Inflammatory macrophage (primary cell): Measurements from ENCODE around the gene PREX1.
"Not testable (repeated sequence)": the region's sequence is repeated elsewhere in the genome, so short reads cannot be mapped to it uniquely, and the experiment has no call there.

Source experiments
- DNase-seq, 2 donors: peaks; one replicate each; pipeline ENCODE4 v3.0.0-alpha.2; 2020 to 2022
- total RNA-seq, 18 experiments: gene quantifications; one replicate each; lab custom pipeline; 2026; ENCODE audit warnings: mixed read lengths in 6 of 18, inconsistent platforms in 2 of 18; lab: John Stamatoyannopoulos, UW

PREX1 gene, protein sequence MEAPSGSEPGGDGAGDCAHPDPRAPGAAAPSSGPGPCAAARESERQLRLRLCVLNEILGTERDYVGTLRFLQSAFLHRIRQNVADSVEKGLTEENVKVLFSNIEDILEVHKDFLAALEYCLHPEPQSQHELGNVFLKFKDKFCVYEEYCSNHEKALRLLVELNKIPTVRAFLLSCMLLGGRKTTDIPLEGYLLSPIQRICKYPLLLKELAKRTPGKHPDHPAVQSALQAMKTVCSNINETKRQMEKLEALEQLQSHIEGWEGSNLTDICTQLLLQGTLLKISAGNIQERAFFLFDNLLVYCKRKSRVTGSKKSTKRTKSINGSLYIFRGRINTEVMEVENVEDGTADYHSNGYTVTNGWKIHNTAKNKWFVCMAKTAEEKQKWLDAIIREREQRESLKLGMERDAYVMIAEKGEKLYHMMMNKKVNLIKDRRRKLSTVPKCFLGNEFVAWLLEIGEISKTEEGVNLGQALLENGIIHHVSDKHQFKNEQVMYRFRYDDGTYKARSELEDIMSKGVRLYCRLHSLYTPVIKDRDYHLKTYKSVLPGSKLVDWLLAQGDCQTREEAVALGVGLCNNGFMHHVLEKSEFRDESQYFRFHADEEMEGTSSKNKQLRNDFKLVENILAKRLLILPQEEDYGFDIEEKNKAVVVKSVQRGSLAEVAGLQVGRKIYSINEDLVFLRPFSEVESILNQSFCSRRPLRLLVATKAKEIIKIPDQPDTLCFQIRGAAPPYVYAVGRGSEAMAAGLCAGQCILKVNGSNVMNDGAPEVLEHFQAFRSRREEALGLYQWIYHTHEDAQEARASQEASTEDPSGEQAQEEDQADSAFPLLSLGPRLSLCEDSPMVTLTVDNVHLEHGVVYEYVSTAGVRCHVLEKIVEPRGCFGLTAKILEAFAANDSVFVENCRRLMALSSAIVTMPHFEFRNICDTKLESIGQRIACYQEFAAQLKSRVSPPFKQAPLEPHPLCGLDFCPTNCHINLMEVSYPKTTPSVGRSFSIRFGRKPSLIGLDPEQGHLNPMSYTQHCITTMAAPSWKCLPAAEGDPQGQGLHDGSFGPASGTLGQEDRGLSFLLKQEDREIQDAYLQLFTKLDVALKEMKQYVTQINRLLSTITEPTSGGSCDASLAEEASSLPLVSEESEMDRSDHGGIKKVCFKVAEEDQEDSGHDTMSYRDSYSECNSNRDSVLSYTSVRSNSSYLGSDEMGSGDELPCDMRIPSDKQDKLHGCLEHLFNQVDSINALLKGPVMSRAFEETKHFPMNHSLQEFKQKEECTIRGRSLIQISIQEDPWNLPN (N-terminal part only)
- total RNA-seq: 132 to 303 (median 169) reads per million in 18 experiments

DNA sequence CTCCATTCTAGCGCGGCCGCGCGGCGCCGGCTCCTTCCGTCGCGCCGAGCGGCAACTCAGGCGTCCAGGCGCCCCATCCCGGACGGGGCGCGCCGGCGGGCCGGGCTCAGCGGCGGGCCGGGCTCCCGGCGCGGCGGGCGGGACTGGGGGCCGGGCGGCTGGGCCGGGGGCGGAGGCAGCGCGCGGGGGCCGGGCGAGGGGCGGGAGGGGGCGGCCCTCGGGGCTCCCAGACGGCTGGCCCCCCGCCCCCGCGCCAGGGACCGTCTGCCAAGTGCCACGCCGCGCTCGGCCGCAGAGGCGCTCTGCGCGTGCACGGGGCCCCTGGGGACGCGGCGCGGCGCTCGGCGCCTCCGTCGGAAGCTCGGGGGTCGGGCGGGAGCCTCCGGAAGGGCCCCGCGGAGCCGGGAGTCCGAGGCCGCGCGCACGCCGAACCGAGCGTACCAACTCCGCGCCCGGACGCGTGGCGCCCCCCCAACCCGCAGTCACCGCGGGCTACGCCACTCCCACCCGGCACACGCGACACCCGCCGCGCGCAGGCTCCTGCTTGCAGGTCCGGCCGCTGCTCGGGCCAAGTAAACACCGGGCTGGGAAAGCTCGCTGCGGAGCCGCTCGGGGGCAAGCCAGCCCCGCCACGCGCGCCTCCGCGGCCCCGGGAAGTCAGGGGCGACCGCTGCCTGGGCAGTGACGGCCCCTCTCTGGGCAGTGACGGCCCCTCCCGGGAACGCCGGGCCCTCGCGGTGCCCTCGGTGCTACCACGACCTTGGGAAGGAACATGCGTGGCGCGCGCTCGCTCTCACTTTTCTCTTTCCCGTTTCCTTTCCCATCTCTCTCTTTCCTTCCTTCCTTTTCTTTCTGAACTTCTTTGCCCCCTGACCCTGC lies at the start of gene PREX1:
TSS of gene PREX1 (minus strand) at position 145 of the 879 bp plus-strand sequence. CDS start at position 6, 139 bp downstream.
- peak; percentile 76 to 78 for DNase-seq

DNA sequence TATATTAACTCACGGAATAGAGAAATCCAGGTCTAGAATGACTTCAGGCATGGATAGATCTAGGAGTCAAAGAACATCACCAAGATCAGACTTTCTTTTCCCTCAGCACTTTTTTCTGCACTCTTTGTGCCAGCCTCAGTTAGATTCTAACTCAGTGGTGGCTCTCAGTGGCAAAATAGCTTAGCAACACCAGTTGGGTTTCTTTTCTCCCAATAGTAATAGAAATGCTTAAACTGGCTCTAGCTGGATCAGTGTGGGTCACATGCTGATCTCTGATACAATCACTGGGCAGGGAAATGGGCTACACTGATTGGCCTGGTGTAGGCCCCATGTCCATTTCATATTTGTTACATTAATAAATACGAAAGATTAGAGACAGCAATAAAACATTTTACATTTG lies 49.5 kb upstream of the PREX1 start:
- DNase-seq: no peak

DNA sequence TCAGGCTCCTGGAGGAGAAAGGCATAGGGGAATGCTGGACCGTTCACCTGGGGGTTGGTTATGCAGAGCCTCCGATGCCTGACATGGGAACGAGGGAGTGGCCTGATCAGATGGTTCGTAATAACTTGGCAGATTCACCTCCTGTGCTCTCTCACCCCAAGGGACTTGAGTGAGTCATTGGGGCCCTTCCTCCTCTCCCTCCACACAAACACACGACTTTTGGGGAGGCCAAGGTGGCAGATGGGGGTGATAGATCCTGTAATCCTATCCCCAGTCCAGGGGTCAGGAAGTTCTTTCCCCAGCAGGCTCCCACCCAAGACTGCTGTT lies 48.1 kb upstream of the PREX1 start:
- DNase-seq: peak in 1 of 2 donors; percentile 21

DNA sequence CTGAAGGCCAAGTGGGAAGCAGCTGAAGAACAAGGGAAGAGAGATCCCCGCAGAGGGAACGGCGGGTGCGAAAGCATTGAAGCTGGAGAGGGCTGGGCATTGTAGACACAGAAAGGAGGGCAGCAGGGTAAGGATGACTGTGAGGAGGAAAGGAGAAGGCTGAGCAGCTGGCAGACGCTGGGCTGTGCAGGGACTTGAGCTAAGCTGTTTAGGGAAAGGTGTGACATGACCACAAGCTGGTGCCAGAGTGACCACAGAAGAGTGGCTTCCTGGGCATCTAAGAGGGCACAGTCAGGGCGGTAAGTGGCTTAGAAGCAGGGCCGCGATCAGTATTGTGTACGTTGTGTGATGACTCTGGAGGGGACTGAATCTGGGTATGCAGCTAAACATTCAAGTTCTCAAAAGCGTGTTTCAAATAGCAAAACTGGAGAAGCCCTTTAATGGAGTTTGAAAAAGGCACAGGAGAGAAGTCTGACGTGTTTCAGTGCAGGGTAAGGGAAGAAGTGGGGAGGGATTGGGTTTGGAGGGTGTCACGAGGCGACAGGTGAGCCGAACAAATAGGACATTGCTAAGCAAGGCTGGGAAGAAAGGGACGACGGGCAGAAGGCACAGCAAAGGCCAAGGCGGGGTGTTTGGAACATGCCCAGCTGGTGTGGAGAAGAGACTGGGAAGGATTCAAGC lies 47.6 kb upstream of the PREX1 start:
- DNase-seq: no peak

DNA sequence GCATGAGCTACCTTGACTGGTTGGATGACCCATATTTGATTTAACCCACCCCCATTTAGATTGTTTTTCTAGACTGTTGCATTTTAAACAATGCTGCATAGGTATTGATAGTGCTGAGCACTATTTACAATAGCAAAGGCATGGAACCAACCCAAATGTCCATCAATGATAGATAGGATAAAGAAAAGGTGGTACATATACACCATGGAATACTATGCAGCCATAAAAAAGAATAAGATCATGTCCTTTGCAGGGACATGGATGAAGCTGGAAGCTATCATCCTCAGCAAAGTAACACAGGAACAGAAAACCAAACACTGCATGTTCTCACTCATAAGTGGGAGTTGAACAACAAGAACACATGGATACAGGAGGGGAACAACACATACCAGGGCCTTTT lies 41.6 kb upstream of the PREX1 start:
- not testable (repeated sequence) for DNase-seq

DNA sequence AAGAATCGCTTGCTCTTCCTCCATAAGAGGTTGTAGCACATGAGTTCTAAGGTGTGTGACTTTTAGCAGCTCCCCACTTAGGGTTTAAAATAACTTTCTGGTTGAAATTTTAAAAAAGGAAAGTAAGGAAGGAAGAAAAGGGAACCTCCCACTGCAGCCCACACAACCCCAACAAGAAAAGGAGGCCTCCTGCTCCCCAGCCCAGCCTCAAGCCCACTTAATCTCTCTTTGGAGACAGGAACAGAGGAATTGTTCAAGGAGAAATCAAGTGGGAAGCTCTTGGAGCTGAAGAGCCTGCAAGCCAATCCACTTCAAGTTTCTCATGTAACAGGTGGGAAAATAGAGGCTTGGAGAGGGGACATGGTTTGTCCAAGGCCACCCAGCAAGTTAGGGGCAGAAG lies 39.1 kb upstream of the PREX1 start:
- DNase-seq: no peak

DNA sequence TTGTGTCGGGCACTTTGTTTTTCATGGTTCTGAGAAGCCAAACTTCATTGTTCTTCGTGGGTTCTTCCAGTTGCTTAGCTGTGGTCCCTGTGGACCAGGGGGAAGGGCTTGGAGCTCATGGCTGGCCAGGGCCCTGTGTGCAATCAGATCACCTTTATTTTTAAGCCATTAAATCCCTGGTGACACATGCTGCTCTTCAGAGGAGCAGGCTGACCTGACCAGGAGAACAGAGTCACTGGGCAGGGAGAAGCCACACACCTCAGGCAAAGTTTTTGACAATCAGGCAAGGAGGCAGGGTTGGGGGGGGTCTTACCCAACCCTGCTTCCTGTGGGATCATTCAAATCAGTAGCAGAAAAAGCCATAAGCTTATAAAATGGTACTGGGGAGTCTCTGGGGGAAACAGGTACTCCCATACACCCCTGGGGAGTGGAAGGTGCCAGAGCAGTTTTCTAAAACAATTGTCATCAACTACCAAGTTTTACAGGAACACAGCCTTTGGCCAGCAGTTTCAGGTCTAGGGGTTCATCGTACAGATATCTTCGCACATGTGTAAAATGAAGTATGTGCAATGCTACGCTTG lies 37.0 kb upstream of the PREX1 start:
- DNase-seq: no peak

DNA sequence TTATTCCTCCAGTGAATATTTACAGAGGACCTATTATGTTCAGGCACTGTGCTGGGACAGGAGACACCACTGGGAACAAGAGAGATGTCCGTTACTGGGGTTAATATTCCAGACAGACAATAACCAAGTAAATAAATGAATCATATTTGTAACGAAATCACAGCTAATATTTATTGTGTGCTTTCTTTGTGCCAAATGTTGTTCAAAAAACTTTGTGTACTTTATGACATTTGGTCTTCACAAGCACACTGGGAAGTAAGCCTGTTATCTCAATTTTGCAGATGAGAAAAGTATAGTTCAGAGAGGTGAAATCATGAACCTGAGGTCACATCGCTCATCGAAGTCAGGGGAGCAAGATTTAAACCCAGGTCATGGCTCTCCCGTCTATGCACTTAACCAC lies 36.5 kb upstream of the PREX1 start:
- DNase-seq: no peak

DNA sequence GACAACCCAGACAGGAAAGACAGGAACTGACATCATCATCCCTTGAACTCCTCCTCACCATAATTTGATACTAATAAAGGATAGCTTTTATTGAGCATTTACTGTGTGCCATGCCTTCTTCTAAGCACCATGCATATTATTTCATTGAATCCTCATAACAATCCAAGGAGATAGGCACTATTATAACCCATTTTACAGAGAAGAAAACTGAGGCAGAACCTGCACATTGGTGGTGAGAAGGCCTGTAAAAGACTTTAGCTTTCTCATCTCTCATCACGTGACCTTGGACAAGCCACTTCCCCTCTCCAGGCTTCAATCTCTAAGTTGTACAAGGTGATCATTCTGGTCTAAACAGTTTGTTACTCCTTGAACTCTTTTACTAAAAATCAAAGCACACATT lies 34.5 kb upstream of the PREX1 start:
- DNase-seq: no peak

DNA sequence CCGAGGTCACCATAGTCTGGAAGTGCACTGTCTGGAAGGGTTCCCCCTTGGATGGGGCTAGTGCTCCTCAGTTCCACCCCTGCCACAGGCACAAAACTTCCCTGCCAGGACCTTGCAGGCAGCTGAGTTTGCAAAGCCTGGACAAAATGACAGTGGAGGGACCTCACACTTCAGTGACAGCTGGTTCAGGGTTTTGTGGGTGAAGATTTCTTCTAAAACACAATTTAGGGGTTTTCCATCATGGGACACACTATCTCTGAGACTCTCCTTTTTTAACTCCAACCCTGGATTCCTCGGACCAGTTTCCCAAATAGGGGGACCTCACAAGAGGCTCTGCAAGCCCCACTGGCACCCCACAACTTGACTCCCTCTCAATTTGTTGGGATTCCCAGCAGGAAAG lies 33.6 kb upstream of the PREX1 start:
- DNase-seq: no peak

DNA sequence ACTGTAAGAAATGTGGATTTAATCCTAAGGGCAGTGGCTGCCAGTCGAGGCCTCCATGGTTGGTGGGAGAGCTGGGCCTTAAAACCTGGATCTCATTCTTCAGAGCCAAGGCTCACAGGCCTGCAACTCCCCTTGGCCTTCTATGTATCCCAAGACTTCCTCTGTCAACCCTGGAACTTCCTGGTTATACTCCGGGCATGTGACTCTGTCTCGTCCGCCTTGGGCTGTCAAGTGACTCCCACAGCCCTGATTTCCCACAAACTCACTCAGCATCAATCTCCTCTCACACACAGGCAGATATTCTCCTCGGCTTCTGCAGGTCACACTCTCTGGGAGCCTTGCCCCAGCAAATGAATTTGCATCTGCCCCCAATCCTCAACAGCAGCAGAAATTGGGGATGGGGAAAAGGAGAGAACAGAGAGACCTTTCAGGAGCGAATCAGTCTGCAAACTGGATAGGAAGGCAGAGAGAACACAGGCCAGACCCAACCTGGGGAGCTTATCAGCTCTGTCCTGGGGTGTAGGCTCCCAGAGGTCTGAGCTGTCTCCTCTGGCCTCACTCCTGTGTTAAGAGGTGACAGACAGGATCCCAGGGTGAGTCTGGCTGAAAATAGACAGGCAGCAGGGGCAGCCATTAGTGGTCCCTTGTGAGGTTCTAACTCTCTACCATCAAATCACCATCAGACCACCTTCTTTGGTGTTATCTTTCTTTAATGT lies 30.4 kb upstream of the PREX1 start:
- peak; percentile 81 to 92 for DNase-seq

DNA sequence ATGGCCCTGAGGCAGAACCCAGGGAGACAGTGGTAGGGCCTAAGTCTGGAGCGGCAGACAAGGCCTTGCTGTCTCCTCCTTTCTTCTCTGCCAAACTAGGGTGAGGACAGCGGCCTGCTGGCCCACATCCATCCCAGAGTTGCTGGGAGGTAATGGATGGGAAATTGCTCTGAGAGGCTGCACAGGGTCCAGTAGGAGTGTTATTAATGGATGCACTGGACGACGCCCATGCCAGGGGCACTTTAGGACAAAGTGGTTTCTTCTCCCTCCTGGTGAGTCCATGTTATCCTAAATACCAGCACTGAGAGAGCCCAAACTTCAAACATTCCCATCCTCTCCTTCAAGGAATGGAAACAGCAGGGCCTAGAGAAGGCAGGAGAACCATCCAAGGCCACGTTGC lies 28.3 kb upstream of the PREX1 start:
- no peak for DNase-seq

DNA sequence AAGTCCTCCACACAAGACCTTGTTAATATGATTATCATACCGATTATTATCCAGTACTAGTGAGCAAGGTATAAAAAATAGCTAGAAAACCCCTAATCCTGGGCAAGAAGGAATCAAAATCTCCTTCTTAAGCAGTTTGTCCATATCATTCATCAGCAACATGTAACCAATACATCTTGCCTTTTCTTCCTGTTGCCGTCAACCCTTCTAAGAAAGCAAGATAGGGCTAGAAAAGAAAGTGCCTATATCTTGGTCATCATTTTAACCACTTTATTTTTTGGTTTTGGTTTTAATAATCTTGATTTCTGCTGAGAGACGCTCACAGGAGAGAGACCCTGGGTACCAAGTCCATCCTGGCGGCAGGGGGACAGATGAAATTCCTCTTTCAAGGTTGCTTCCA lies 27.2 kb upstream of the PREX1 start:
- DNase-seq: no peak

DNA sequence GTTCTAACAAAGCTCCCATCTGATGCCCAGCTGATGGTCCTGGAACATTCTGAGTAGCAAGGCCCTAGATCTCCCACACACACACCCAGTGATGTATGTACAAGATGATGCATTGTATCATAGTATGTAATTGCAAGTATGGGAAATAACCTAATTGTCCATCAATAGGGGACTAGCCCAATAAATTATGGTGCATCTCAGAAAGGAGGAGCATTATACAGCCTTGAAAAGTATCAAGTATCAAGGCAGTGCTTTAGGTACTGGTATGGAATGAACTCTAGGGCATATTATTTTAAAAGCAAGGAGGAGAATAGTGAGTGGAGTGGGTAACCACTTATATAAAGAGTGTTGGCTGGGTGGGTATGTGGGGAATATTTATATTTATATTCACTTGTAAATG lies 24.8 kb upstream of the PREX1 start:
- DNase-seq: no peak

DNA sequence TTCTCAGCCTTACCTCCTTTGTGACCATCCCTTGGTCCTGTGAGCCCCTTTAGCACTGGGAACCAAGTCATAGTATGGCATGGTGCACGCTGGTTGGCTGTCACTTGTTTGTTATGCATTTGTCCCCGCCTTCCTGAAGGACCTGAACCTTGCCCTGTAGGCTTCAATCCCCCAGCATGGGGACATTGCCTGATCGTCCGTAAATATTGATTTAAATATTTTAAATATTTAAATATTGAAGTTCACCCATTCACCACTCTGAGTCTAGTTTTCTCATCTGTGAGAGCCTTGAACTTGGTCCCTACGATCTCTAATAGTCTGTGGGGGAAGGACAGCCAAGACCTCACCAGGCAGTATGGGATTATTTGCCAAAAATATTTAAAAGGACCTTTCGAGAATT lies 23.8 kb upstream of the PREX1 start:
- no peak for DNase-seq

DNA sequence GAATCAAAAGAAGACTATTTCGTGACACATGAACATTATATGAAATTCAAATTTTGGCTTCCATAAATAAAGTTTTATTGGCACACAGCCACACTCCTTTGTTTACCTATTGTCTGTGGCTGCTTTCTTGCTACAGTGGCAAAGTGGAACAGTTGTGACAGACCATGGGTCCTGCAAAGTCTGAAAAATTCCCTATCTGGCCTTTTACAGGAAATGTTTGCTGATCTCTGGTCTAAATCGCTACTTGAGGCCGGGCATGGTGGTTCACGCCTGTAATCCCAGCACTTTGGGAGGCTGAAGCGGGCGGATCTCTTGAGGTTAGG lies 23.1 kb upstream of the PREX1 start:
- DNase-seq: no peak

DNA sequence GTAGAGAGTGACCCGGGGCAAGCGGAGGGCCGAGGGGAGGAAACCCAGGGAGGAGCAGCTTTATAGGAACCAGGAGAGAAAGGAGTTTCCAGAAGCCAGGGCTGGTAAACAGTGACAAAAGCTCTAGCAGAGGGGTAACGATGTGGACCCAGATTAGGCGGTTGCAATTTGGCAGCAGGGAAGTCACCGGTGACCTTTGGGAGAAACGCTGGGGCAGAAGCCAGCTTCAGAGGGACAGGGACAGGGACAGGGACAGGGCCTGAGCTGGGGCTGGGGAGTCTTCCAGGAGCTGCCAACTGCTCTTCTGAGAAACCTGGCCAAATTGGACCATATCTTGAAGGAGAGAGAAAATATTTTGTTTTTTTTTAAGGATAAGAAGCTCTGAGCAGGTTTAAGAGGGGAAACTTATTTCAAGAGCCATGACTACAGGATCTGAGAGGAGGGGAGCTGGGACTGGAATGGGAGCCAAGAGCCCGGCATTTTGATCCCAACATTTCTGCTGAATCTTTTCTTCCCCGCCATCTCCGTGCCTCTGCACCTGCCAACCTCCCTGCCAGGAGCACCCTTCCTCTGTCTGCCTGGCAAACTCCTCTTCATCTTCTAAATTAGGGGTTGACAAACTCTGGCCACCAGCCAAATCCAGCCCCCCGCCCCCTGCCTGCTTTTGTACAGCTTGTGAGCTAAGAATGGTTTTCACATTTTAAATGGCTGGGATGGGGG lies 22.6 kb upstream of the PREX1 start:
- no peak for DNase-seq

DNA sequence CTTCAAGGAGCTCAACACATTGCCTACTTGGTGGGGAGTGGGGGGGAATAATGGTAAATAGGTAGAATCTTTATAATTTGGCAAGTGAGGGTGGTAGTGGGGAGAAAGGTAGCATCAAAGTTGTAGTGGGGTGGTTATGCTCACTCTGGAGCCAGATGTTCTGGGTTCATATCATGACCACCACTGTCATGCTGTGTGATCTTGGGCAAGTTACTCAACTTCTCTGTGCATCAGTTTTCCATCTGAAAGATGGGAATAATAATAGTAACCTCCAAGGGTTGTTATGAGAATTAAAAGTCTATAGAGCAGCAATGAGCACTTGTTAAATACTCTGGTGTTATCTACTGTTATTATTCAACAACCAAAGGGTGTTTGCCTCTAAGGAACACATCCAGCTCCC lies 22.0 kb upstream of the PREX1 start:
- no peak for DNase-seq

DNA sequence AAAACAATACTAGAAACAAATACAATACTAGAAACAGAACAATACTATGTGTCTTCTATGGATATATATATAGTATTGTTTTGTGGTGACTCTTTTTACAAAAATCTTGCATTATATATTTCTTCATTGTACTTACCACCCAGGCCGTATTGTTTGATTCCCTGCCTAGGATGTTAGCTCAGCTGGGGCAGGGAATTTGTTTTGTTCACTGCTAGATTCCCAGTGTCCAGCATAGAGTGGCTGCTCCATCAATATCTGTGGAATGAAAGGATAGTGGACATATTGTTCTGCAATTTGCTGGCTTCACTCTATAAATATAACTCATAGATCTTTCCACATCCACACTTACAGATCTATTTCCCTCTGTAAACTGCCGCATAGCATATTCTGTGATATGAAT lies 21.5 kb upstream of the PREX1 start:
- DNase-seq: no peak
